Measurements from ENCODE around the gene CTLA4. TPM values are rescaled to one million over a fixed set of nuclear protein-coding genes. Genes with fewer than 3 reads are reported as not detected.
A peak's percentile ranks its signal among the peaks of the same experiment; 100 is the strongest.

Gene CTLA4
- total RNA-seq, 1 donor from 2014 or later = 118 TPM

DNA sequence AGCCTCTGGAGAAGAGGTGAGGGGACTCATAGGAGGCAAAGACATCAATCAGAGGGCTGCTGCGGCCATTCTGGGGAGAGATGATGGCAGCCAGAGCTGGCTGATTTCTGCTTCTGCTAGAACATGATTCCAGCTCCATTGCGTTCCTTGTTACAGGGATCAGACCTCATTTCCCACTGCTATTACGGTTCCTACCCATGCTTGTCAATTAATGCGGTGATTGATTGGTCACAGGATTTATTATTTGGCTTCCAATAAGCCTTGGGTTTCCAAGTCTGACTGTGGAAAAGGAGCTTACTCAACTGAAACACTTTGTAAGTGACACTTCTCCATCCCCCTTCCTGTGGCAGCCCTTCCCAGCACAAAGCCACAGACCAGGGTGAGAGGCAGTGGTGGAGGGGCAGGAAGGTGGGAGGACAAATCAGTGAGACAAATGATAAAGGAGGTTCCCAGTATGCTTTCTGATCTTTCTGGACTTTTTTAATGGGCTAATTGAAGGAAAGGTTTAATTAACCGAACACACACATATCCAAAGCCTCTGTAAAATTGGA is 26.8 kb upstream of the CTLA4 start:
- H3K9me3 Mint-ChIP-seq = no peaks in the 10 kb centered on the region
- DNase-seq (ENCODE audit: low spot score) = no peak
- H3K27me3 Mint-ChIP-seq (ENCODE audit: insufficient read depth) = no peaks in the 10 kb centered on the region
- H3K4me1 Mint-ChIP-seq (ENCODE audit: low read depth) = peaks cover 33% of the 10 kb centered on the region
- H3K27ac Mint-ChIP-seq = no peak overlapping the region
- H3K36me3 Mint-ChIP-seq (ENCODE audit: low read depth) = peaks cover 3% of the 10 kb centered on the region
- intact Hi-C loops (cut with micrococcal nuclease) = no loop called here
- no peak overlapping the region for H3K4me3 Mint-ChIP-seq

DNA sequence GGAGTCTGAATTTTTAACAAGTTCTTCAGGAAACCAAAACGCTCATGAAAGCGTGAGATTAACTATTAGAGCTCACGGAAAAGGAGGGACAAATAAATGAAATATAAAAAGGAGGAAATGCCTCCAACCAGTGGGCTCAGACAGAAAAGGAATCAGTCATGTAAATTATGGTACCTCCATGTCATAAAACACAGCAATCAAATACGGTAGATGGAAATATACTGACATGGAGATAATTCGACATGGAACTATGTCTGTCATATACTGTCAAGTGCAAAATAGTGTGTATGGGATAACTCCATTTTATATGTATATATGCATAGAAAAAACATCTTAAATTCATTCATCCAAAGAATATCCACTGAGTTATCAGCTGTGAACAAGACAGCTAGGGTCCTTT is 25.9 kb upstream of the CTLA4 start:
- H3K36me3 Mint-ChIP-seq (ENCODE audit: low read depth) = peaks cover 3% of the 10 kb centered on the region
- peaks cover 33% of the 10 kb centered on the region for H3K4me1 Mint-ChIP-seq (ENCODE audit: low read depth)
- no peaks in the 10 kb centered on the region for H3K9me3 Mint-ChIP-seq
- intact Hi-C loops (cut with micrococcal nuclease) = no loop called here
- no peak overlapping the region for H3K27ac Mint-ChIP-seq
- no peak for DNase-seq (ENCODE audit: low spot score)
- H3K27me3 Mint-ChIP-seq (ENCODE audit: insufficient read depth) = no peaks in the 10 kb centered on the region
- H3K4me3 Mint-ChIP-seq = no peak overlapping the region

DNA sequence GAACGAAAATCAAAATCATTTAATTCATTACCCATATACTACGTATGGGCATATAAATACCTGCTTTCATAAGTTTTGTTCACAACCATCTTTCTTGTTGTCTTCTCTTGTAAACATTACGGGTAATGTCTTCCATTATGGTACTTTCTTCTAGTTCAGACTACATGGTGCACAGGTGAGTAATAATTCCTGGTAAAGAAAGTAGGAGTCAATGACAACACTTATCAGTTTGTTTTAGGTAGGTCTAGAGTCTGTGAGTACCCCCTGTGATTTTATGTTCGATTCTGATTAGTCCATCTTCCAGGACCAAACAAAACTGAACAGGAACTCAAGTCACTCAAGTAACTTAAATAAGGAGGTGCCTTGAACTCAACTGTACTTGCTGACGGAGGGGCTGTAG is 25.2 kb upstream of the CTLA4 start:
- Mint-ChIP-seq H3K36me3 (ENCODE audit: low read depth) (peaks cover 3% of the 10 kb centered on the region), H3K4me3 (no peak overlapping the region), H3K27ac (no peak overlapping the region), H3K27me3 (ENCODE audit: insufficient read depth) (no peaks in the 10 kb centered on the region), H3K4me1 (ENCODE audit: low read depth) (peaks cover 33% of the 10 kb centered on the region), H3K9me3 (peaks cover under 1% of the 10 kb centered on the region)
- DNase-seq (ENCODE audit: low spot score) = no peak
- intact Hi-C loops (cut with micrococcal nuclease) = no loop called here

DNA sequence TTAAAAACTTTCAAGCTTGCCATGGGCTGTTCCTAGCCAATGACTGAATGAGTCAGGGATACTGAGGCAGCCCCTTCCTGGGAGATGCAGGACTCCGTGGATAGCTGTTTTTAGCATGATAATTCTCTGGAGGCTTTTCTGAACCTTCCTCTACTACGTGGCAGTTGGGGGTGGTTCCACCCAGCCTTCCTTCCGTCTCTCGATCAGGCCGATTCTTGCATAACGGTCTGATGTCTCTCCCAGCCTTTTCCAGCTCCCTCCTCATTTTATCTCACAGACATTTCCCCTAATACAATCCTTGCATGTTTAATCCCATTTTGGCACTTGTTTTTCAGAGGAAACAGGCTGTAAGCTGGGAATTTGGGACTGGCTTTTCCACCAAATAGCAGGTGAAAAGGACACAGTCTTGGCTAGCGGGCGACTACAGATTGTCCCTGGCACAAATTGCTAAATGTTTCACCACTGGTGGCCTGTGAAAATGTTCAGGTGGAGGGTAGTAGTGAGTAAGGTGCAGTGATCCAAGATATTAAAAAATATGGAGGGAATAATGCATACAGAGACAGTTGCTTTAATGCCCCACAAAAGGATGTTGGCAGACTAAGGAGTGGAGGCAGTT is 21.0 kb upstream of the CTLA4 start:
- H3K9me3 Mint-ChIP-seq = peaks cover 16% of the 10 kb centered on the region
- peaks cover 24% of the 10 kb centered on the region for H3K4me1 Mint-ChIP-seq (ENCODE audit: low read depth)
- H3K4me3 Mint-ChIP-seq = no peak overlapping the region
- intact Hi-C loops (cut with micrococcal nuclease) = no loop called here
- H3K36me3 Mint-ChIP-seq (ENCODE audit: low read depth) = peaks cover 5% of the 10 kb centered on the region
- H3K27me3 Mint-ChIP-seq (ENCODE audit: insufficient read depth) = peaks cover 2% of the 10 kb centered on the region
- no peak overlapping the region for H3K27ac Mint-ChIP-seq
- DNase-seq (ENCODE audit: low spot score) = no peak

DNA sequence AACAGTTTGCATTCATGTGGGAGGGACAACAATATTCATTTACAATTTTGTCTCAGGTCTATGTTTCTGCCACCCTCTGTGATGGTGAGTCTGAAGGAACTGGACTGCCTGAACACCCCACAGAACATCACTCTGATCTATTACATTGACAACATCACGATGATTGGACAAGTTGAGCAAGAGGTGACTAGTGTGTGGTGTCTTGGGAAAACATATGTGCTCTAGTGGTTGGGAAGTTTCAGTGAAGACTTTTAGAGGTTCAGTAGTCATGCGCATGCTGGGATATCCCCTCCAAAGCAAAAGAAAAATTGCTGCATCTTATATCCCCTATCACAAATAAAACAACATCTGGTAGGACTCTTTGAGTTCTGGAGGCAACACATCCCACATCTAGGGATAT is 18.6 kb upstream of the CTLA4 start:
- intact Hi-C loops (cut with micrococcal nuclease) = no loop called here
- Mint-ChIP-seq H3K4me3 (no peak overlapping the region), H3K27ac (no peak overlapping the region)

DNA sequence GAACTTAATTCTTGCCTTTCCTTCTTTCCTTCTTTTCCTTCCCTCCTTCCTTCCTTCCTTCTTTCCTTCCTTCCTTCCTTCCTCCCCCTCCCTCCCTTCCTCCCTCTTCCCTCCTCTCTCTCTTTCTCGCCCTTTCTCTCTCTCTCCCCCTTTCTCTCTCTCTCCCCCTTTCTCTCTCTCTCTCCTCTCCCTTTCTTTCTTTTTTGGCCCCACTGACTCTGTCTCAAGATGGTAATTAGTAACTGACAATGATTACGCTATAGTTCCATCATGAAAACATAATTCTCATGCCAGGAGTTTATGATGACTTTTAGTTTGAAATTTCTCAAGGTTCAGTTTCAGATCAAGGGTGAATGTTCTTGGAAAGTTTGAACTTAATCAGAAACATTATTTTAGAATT is 14.8 kb upstream of the CTLA4 start:
- Mint-ChIP-seq H3K4me3 (peak overlapping the region; percentile 48), H3K4me1 (ENCODE audit: low read depth) (peaks cover 46% of the 10 kb centered on the region)
- intact Hi-C loops (cut with micrococcal nuclease) = loop anchor here (1.0 to 5.0 kb wide), 7 partner anchors 15 to 165 kb away; partner anchors contain the start of gene CTLA4

More for the DNA sequence above, 18.6 kb upstream of the CTLA4 start:
- Mint-ChIP-seq H3K27me3 (ENCODE audit: insufficient read depth) (peaks cover 2% of the 10 kb centered on the region), H3K4me1 (ENCODE audit: low read depth) (peaks cover 25% of the 10 kb centered on the region), H3K36me3 (ENCODE audit: low read depth) (peaks cover 6% of the 10 kb centered on the region), H3K9me3 (peaks cover 16% of the 10 kb centered on the region)
- no peak for DNase-seq (ENCODE audit: low spot score)

DNA sequence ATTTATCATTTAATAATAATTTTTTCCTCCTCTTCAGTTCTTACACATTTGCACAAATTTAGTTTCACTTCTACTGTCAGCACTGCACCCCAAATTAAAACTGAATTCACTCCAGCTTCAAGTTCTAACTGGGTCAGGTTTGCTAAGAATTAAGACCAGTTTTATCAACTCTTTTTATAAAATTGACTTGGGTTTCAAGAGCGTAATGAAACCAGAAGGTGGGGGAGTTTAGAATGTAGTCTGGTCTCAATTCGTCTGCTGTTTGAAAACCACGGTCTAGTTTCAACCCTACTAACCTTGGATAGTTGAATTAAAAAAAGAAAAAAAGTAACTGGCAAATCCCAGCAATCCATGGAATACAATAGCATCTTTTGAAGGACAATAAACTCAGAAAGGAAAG is 14.3 kb upstream of the CTLA4 start:
- Mint-ChIP-seq H3K36me3 (ENCODE audit: low read depth) (peaks cover 5% of the 10 kb centered on the region), H3K27me3 (ENCODE audit: insufficient read depth) (no peaks in the 10 kb centered on the region), H3K4me3 (peak overlapping the region; percentile 67), H3K27ac (peak overlapping the region; percentile 90), H3K9me3 (peaks cover 10% of the 10 kb centered on the region), H3K4me1 (ENCODE audit: low read depth) (peaks cover 51% of the 10 kb centered on the region)
- intact Hi-C loops (cut with micrococcal nuclease) = loop anchor here (1.0 to 5.0 kb wide), 7 partner anchors 14 to 164 kb away; partner anchors contain the start of gene CTLA4
- no peak for DNase-seq (ENCODE audit: low spot score)

More for the DNA sequence above, 14.8 kb upstream of the CTLA4 start:
- peaks cover 2% of the 10 kb centered on the region for H3K27me3 Mint-ChIP-seq (ENCODE audit: insufficient read depth)
- peaks cover 11% of the 10 kb centered on the region for H3K9me3 Mint-ChIP-seq
- peak overlapping the region; percentile 90 for H3K27ac Mint-ChIP-seq
- DNase-seq (ENCODE audit: low spot score) = no peak
- H3K36me3 Mint-ChIP-seq (ENCODE audit: low read depth) = peaks cover 4% of the 10 kb centered on the region

DNA sequence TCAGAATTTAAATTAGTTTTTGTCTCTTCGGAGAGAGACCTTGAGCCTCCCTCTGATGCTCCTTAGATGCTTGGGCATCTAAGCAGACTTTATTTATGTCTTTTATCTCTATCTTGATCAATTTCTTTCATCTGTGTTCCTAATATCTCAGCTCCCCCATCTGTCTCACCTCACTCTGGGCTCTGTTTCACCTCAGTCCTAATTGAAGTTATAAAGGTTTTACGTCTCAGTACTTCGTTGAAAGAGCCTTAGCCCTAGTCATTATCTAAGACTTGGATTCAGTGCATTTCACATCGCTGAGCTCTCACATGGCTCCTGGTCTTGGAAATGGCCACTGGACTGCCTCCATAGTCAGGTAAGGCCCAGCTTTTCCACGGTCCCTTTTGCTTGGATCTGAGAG is 13.8 kb upstream of the CTLA4 start:
- H3K36me3 Mint-ChIP-seq (ENCODE audit: low read depth) = peaks cover 7% of the 10 kb centered on the region
- peak overlapping the region; percentile 67 for H3K4me3 Mint-ChIP-seq
- H3K9me3 Mint-ChIP-seq = peaks cover 10% of the 10 kb centered on the region
- no peak for DNase-seq (ENCODE audit: low spot score)
- H3K27ac Mint-ChIP-seq = peak overlapping the region; percentile 65
- H3K4me1 Mint-ChIP-seq (ENCODE audit: low read depth) = peaks cover 56% of the 10 kb centered on the region
- intact Hi-C loops (cut with micrococcal nuclease) = loop anchor here (1.0 to 5.0 kb wide), 7 partner anchors 14 to 164 kb away; partner anchors contain the start of gene CTLA4
- no peaks in the 10 kb centered on the region for H3K27me3 Mint-ChIP-seq (ENCODE audit: insufficient read depth)

DNA sequence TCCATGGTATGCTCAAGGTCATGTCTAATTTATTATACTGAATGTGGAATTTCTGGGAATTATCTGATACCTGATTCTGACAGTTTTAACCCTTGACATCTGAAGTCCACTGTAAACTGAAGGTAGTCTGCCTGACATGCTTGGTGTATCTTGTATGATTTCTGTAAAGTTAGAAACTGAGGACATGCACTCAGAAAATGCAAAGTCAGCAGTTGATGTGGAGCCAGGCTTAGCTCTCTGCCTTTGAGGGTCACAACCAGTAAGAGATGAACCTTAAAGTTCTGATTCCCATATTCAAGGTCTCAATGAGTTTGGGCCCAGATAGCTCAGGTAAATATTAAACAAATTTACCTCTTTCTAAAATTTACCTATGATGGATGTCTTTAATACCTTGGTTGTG is 12.3 kb upstream of the CTLA4 start:
- no peak overlapping the region for H3K27ac Mint-ChIP-seq
- peaks cover 13% of the 10 kb centered on the region for H3K9me3 Mint-ChIP-seq
- no peak for DNase-seq (ENCODE audit: low spot score)
- peaks cover 71% of the 10 kb centered on the region for H3K4me1 Mint-ChIP-seq (ENCODE audit: low read depth)
- H3K27me3 Mint-ChIP-seq (ENCODE audit: insufficient read depth) = no peaks in the 10 kb centered on the region
- intact Hi-C loops (cut with micrococcal nuclease) = no loop called here
- H3K4me3 Mint-ChIP-seq = no peak overlapping the region
- H3K36me3 Mint-ChIP-seq (ENCODE audit: low read depth) = peaks cover 8% of the 10 kb centered on the region

DNA sequence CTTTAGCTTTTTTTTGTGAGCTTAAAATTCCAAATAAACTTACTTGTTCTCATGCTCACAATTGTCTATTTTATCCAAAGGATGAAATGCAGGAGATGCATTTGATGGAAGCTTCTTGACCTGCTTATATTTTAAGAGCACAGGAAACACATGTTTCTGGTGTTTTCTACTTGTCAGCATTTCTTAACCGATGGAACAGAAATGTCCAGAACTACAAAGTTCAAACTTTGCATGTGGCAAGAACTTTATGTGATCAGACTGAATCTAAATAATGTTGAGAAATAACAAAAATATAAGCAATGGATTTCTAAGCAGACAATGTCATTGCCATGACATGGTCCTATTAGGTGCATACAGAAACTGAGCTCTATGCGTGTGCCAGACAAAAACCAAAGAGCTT is 9.9 kb upstream of the CTLA4 start:
- Mint-ChIP-seq H3K4me1 (ENCODE audit: low read depth) (peaks cover 76% of the 10 kb centered on the region), H3K27me3 (ENCODE audit: insufficient read depth) (no peaks in the 10 kb centered on the region), H3K27ac (no peak overlapping the region), H3K4me3 (no peak overlapping the region), H3K9me3 (peaks cover 4% of the 10 kb centered on the region), H3K36me3 (ENCODE audit: low read depth) (peaks cover 6% of the 10 kb centered on the region)
- no peak for DNase-seq (ENCODE audit: low spot score)
- intact Hi-C loops (cut with micrococcal nuclease) = loop anchor here (1.0 kb wide), 1 partner anchor 52 kb away; no protein-coding TSS in a partner anchor

DNA sequence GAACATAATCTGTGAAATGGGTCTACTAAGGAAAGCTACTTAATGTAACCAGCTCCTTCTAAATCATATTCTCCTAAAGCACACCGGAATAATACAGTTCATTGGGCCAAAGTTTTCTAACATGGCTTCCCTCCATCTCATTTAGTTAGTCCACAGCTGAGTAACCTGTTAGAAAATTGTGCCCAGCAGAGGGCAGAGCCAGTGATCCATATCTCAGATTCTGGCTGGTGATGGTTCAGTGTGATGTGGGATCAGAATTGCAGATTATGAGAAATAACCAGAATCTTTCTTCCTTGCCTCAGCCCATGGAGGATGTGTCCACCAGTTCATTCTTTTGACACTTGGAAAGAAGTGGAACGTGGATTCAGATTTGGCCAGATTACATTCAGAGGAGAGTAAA is 9.4 kb upstream of the CTLA4 start:
- H3K27ac Mint-ChIP-seq = no peak overlapping the region
- no peak overlapping the region for H3K4me3 Mint-ChIP-seq
- intact Hi-C loops (cut with micrococcal nuclease) = loop anchor here (1.0 kb wide), 1 partner anchor 51 kb away; no protein-coding TSS in a partner anchor
- peaks cover 76% of the 10 kb centered on the region for H3K4me1 Mint-ChIP-seq (ENCODE audit: low read depth)
- no peaks in the 10 kb centered on the region for H3K27me3 Mint-ChIP-seq (ENCODE audit: insufficient read depth)
- H3K36me3 Mint-ChIP-seq (ENCODE audit: low read depth) = peaks cover 4% of the 10 kb centered on the region
- peaks cover 4% of the 10 kb centered on the region for H3K9me3 Mint-ChIP-seq
- DNase-seq (ENCODE audit: low spot score) = no peak

DNA sequence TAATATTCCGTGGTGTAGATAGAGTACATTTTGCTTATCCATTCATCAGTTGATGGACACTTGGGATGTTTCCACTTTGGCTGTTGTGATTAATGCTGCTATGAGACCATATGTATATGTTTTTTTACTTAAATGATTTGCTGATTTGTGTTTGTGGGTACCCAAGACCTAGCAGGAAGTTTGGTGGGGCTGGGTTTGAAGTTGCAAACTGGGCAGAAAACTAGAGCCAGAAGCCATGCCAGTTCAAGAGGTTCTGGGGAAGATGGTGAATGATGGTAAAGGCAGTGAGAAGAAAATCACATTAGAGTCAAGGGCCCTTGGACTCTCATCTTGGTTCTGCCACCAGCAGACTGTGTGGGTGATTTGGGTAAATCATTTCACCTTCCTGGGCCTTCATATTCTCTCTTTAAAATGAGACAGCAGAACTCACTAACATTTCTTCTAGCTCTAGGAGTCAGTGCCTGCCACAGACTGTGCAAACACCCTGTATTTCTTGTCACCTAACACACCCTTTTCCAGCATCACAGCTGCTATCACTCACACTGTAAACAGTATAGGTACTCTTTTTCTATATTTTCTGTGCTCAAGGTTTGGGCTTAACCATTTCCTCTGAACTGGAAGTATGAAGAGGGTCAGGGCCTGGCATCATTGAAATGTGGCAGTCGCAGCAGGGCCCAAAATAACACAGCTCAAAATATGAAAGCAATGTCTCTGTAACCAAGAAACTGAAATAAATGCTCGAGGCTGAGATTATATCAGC is 8.4 kb upstream of the CTLA4 start:
- H3K9me3 Mint-ChIP-seq = peaks cover 6% of the 10 kb centered on the region
- no peak for DNase-seq (ENCODE audit: low spot score)
- peaks cover 75% of the 10 kb centered on the region for H3K4me1 Mint-ChIP-seq (ENCODE audit: low read depth)
- intact Hi-C loops (cut with micrococcal nuclease) = loop anchor here (1.0 kb wide), 1 partner anchor 8 kb away; the partner anchor contains the start of gene CTLA4
- peak overlapping the region; percentile 76 for H3K27ac Mint-ChIP-seq
- no peaks in the 10 kb centered on the region for H3K27me3 Mint-ChIP-seq (ENCODE audit: insufficient read depth)
- peak overlapping the region; percentile 11 for H3K4me3 Mint-ChIP-seq
- H3K36me3 Mint-ChIP-seq (ENCODE audit: low read depth) = peaks cover 5% of the 10 kb centered on the region

DNA sequence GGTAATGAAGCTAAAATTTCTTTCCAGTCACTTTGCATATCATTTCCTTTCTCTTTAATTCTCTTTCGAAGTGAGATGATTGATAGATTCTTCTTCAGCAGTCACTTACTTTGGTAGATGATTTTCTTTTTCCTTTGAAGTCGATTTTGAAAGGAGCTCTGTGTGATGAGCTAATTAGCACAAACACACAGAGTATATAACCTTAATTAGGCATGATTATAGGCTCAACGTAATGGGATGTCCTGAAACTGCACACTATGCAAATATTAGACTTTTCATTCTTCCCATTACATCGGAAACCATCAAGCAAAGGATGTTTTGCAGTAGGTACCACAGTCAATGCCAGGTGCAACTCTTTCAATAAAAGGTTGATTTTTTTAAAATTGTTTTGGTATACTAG is 6.4 kb upstream of the CTLA4 start:
- no peak overlapping the region for H3K4me3 Mint-ChIP-seq

More for the DNA sequence above, 6.4 kb upstream of the CTLA4 start:
- H3K9me3 Mint-ChIP-seq = peaks cover 10% of the 10 kb centered on the region
- no peak for DNase-seq (ENCODE audit: low spot score)
- peaks cover 87% of the 10 kb centered on the region for H3K4me1 Mint-ChIP-seq (ENCODE audit: low read depth)
- H3K27ac Mint-ChIP-seq = peak overlapping the region; percentile 68
- intact Hi-C loops (cut with micrococcal nuclease) = no loop called here
- H3K36me3 Mint-ChIP-seq (ENCODE audit: low read depth) = peaks cover 12% of the 10 kb centered on the region
- no peaks in the 10 kb centered on the region for H3K27me3 Mint-ChIP-seq (ENCODE audit: insufficient read depth)

All from activated T-helper 1 cell treated with anti-CD3 and anti-CD28 coated beads, Interleukin-12 subunit alpha, Interleukin-12 subunit beta, Interleukin-2, Interleukin-4 antibody, amounts not matched to agents 30 ng/mL and 10 ng/mL and 1 ng/mL, durations not matched to agents 14 hours and 24 hours and 36 hours (primary cell).